ENCODE results near the gene APOBEC3C. TPM values are rescaled to one million over a fixed set of nuclear protein-coding genes. Genes with fewer than 3 reads are reported as not detected.
"Not testable (repeated sequence)": the region's sequence is repeated elsewhere in the genome, so short reads cannot be mapped to it uniquely, and the experiment has no call there.

Gene APOBEC3C
- total and polyA plus RNA-seq, 2 of the 4 experiments (the other 2 are of a cell fraction), result 6.6 to 32.0 TPM

DNA sequence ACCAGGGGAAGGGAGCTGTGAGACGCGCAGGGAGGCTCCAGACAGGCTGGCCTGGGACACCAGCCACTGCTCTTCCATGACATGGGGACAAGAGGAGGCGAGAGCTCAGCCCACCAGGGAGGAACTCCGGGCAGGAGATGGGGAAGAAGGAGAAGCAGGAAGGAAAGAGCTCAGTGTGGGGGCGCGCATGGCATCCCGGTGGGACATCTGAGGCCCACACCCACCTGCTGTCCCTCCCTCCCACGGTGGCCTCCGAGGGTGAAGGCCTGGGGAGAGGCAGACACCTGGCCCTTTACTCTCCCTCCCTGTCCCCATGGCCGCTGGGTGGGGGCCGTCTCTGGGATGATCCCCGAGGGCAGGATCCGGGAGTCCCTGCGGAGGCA, 26.1 kb downstream of the APOBEC3C start:
- POLR2A ChIA-PET (ENCODE audit: unreplicated experiment); ATAC-seq (ENCODE audit: low read depth): not testable (repeated sequence)
- peak overlapping the region; percentile 61 for H2AFZ ChIP-seq (replicated peaks; ENCODE audit: low read length, poor library complexity)

More for the DNA sequence above, 26.1 kb downstream of the APOBEC3C start:
- H2AK9ac ChIP-seq (replicated peaks; ENCODE audit: low read depth, low read length, poor library complexity); H3K9ac ChIP-seq (ENCODE audit: low read depth, low read length); H2AK5ac ChIP-seq (ENCODE audit: low read depth, low read length); H3K27me3 ChIP-seq (ENCODE audit: control insufficient read depth, insufficient read depth, low read length); in situ Hi-C loops (cut with MboI; ENCODE audit: low sequenced_read_pairs); intact Hi-C loops (cut with micrococcal nuclease); H3K4me1 ChIP-seq (ENCODE audit: control insufficient read depth, insufficient read depth, low read length); dilution Hi-C loops (cut with HindIII; ENCODE audit: low sequenced_read_pairs, unreplicated experiment); DNase-seq; H2BK20ac ChIP-seq (ENCODE audit: low read depth, low read length); H3K36me3 ChIP-seq (ENCODE audit: control insufficient read depth, insufficient read depth, low read length); H2BK120ac ChIP-seq (ENCODE audit: low read depth, low read length); H4K91ac ChIP-seq (ENCODE audit: insufficient read depth, low read depth, low read length); H3K56ac ChIP-seq (ENCODE audit: extremely low read depth, insufficient read depth, low read length); H3K18ac ChIP-seq (ENCODE audit: low read depth, low read length); H2BK5ac ChIP-seq (ENCODE audit: low read depth, low read length, poor library complexity, severe bottlenecking); BruUV-seq (replicated peaks); H3K23ac ChIP-seq (ENCODE audit: low read depth, low read length); CTCF ChIA-PET; H2BK15ac ChIP-seq (ENCODE audit: low read depth, low read length); H3K9me3 ChIP-seq (ENCODE audit: control insufficient read depth, insufficient read depth, low read length); H3K9me1 ChIP-seq (ENCODE audit: insufficient read depth, low read length); H3K14ac ChIP-seq (replicated peaks; ENCODE audit: low read depth, low read length); H4K20me1 ChIP-seq (ENCODE audit: insufficient read depth, low read length): not testable (repeated sequence)
- peak overlapping the region; percentile 54 to 92; a peak in 3 of 4 replicates for H4K8ac ChIP-seq (ENCODE audit: low read depth in 2 of 2, low read length in 2 of 2)
- peak overlapping the region; percentile 78 for H3K4me3 ChIP-seq (ENCODE audit: insufficient read depth, low read depth, low read length)
- peaks cover 15 to 16% of the 10 kb centered on the region in 2 experiments for H3K79me1 ChIP-seq (ENCODE audit: low read depth in 1 of 2, low read length in 2 of 2)
- peak overlapping the region; percentile 42; the same call in 1 of the 2 replicates for H3K4ac ChIP-seq (ENCODE audit: low read depth, low read length)
- peak overlapping the region; percentile 30; the same call in 1 of the 2 replicates for H3K27ac ChIP-seq (ENCODE audit: insufficient read depth, low read length)
- H4K5ac ChIP-seq (ENCODE audit: low read depth, low read length), result peak overlapping the region; percentile 67
- peak overlapping the region; percentile 72 for H3K4me2 ChIP-seq (ENCODE audit: low read depth, low read length)
- WGBS, 2 experiments (ENCODE audit: extremely low coverage in 2 of 2, insufficient read length in 1 of 2), result 100% methylated on average over 2 of the region's 14 CpGs; no CpG with 5 or more reads in 1 of the 2 experiments
